HEK293 (cell line): ENCODE results near the gene GPBP1.

Source experiments
- KLF8 ChIP-seq: fragments of 450-650 bp; formaldehyde crosslinking; IDR thresholded peaks from 2 replicates; pipeline ENCODE4 v1.5.1; 2016; ENCODE audit warnings: missing biosample characterization, missing genetic modification characterization
- SCRT2 ChIP-seq: fragments of 450-650 bp; formaldehyde crosslinking; IDR thresholded peaks from 2 replicates; pipeline ENCODE4 v1.5.1; 2016; ENCODE audit warnings: missing biosample characterization, missing genetic modification characterization
- SP3 ChIP-seq: fragments of 450-650 bp; formaldehyde crosslinking; IDR thresholded peaks from 2 replicates; pipeline ENCODE4 v1.5.1; 2016; ENCODE audit warnings: missing biosample characterization, missing genetic modification characterization
- WT1 ChIP-seq: fragments of 450-650 bp; formaldehyde crosslinking; IDR thresholded peaks from 2 replicates; pipeline ENCODE4 v1.5.1; 2016; ENCODE audit warnings: missing biosample characterization, missing genetic modification characterization
- ZBTB20 ChIP-seq: fragments of 450-650 bp; formaldehyde crosslinking; IDR thresholded peaks from 2 replicates; pipeline ENCODE4 v1.5.1; 2016; ENCODE audit warnings: missing biosample characterization, missing genetic modification characterization
- ZBTB48 ChIP-seq: fragments of 450-650 bp; formaldehyde crosslinking; IDR thresholded peaks from 2 replicates; pipeline ENCODE4 v1.5.1; 2016; ENCODE audit warnings: missing biosample characterization, missing genetic modification characterization
- ZNF157 ChIP-seq: fragments of 450-650 bp; formaldehyde crosslinking; IDR thresholded peaks from 2 replicates; pipeline ENCODE4 v1.5.1; 2016; ENCODE audit warnings: missing biosample characterization, missing genetic modification characterization
- ZNF184 ChIP-seq: fragments of 450-650 bp; IDR thresholded peaks from 2 replicates; pipeline ENCODE4 v1.5.1; 2018; ENCODE audit warnings: missing biosample characterization, mild to moderate bottlenecking, missing genetic modification characterization
- ZNF311 ChIP-seq: fragments of 450-650 bp; formaldehyde crosslinking; IDR thresholded peaks from 2 replicates; pipeline ENCODE4 v1.5.1; 2017; ENCODE audit warnings: missing biosample characterization, missing genetic modification characterization, borderline replicate concordance
- ZNF324 ChIP-seq: fragments of 450-650 bp; formaldehyde crosslinking; IDR thresholded peaks from 2 replicates; pipeline ENCODE4 v1.5.1; 2016; ENCODE audit warnings: missing biosample characterization, missing genetic modification characterization
- ZNF366 ChIP-seq: fragments of 450-650 bp; formaldehyde crosslinking; conservative IDR thresholded peaks from 2 replicates; pipeline ENCODE4 v1.5.1; 2016; ENCODE audit warnings: missing biosample characterization, missing genetic modification characterization
- ZNF529 ChIP-seq: fragments of 450-650 bp; formaldehyde crosslinking; IDR thresholded peaks from 2 replicates; pipeline ENCODE4 v1.5.1; 2017; ENCODE audit warnings: missing genetic modification characterization, missing biosample characterization; ENCODE audit not compliant: insufficient replicate concordance
- ZNF548 ChIP-seq: fragments of 450-650 bp; formaldehyde crosslinking; IDR thresholded peaks from 2 replicates; pipeline ENCODE4 v1.5.1; 2016; ENCODE audit warnings: missing biosample characterization, missing genetic modification characterization
- ZNF558 ChIP-seq: fragments of 450-650 bp; formaldehyde crosslinking; IDR thresholded peaks from 2 replicates; pipeline ENCODE4 v1.5.1; 2016; ENCODE audit warnings: missing biosample characterization, missing genetic modification characterization
- ZNF561 ChIP-seq: fragments of 450-650 bp; IDR thresholded peaks from 2 replicates; pipeline ENCODE4 v1.5.1; 2018; ENCODE audit warnings: missing biosample characterization, missing genetic modification characterization, borderline replicate concordance
- ZNF629 ChIP-seq: fragments of 450-650 bp; formaldehyde crosslinking; IDR thresholded peaks from 2 replicates; pipeline ENCODE4 v1.5.1; 2017; ENCODE audit warnings: missing biosample characterization, missing genetic modification characterization
- ZNF768 ChIP-seq: fragments of 450-650 bp; formaldehyde crosslinking; IDR thresholded peaks from 2 replicates; pipeline ENCODE4 v1.5.1; 2018; ENCODE audit warnings: missing biosample characterization, mild to moderate bottlenecking, missing genetic modification characterization
- ZSCAN23 ChIP-seq: fragments of 450-650 bp; formaldehyde crosslinking; IDR thresholded peaks from 2 replicates; pipeline ENCODE4 v1.5.1; 2016; ENCODE audit warnings: missing biosample characterization, missing genetic modification characterization
- ZSCAN30 ChIP-seq: fragments of 450-650 bp; IDR thresholded peaks from 2 replicates; pipeline ENCODE4 v1.5.1; 2018; ENCODE audit warnings: missing biosample characterization, mild to moderate bottlenecking, missing genetic modification characterization, moderate library complexity
- ZXDB ChIP-seq: fragments of 450-650 bp; formaldehyde crosslinking; IDR thresholded peaks from 2 replicates; pipeline ENCODE4 v1.5.1; 2016; ENCODE audit warnings: missing biosample characterization, missing genetic modification characterization
- TF ChIP-seq, protein P1 (sequence below): fragments of 450-650 bp; formaldehyde crosslinking; IDR thresholded peaks from 2 replicates; pipeline ENCODE4 v1.5.1; 2016; ENCODE audit warnings: missing biosample characterization, missing genetic modification characterization
- TF ChIP-seq, protein P2 (sequence below): fragments of 450-650 bp; formaldehyde crosslinking; IDR thresholded peaks from 2 replicates; pipeline ENCODE4 v1.5.1; 2016; ENCODE audit warnings: missing biosample characterization, missing genetic modification characterization
- TF ChIP-seq, protein P3 (sequence below): fragments of 450-650 bp; formaldehyde crosslinking; IDR thresholded peaks from 2 replicates; pipeline ENCODE4 v1.5.1; 2016; ENCODE audit warnings: missing biosample characterization, missing genetic modification characterization
- TF ChIP-seq, protein P4 (sequence below): fragments of 450-650 bp; formaldehyde crosslinking; IDR thresholded peaks from 2 replicates; pipeline ENCODE4 v1.5.1; 2016; ENCODE audit warnings: missing biosample characterization, missing genetic modification characterization, borderline replicate concordance
- TF ChIP-seq, protein P5 (sequence below): fragments of 450-650 bp; formaldehyde crosslinking; IDR thresholded peaks from 2 replicates; pipeline ENCODE4 v1.5.1; 2016; ENCODE audit warnings: missing biosample characterization, missing genetic modification characterization
- TF ChIP-seq, protein P6 (sequence below): fragments of 450-650 bp; formaldehyde crosslinking; IDR thresholded peaks from 2 replicates; pipeline ENCODE4 v1.5.1; 2017; ENCODE audit warnings: missing biosample characterization, missing genetic modification characterization

GPBP1 gene

DNA sequence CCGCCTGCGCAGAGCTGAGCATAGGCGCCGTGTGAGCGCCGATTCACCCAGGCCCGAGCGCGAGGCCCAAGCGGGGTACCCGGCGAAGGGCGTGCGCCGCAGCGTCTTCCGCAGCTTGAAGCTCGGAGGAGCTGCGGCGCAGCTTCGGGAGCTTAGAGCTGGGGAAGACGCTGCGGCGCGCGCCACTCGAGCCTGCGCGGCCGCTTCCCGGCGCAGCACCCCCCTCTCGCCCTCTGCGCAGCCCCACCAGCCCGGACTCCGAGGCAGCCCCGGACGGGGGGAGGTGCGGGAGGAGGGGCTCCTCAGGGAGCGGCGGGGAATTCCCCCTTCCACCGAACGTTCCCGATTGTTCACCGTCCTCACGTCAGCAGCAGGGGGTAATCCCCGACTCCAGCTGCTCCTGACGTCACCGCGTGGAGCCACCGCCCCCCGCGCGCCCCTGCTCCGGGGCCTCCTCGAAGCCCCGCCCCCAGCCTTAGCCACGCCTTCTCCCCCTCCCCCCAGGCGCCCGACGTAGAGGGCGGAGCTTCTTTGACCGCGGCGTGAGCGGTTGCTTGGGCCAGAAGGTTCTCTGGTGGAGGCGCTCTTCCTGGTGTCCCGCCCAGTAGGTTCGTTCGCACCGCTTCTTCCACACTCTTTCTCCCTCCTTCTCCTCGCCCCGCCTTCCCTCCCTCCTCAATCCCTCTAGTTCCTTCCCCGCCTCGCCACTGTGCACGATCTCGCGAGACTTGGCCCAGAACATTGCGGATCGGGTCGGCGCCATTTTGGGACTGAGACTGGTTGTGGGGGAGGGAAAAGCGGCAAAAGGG lies at the start of gene GPBP1 (continued):
- TF ChIP-seq, protein P1, sequence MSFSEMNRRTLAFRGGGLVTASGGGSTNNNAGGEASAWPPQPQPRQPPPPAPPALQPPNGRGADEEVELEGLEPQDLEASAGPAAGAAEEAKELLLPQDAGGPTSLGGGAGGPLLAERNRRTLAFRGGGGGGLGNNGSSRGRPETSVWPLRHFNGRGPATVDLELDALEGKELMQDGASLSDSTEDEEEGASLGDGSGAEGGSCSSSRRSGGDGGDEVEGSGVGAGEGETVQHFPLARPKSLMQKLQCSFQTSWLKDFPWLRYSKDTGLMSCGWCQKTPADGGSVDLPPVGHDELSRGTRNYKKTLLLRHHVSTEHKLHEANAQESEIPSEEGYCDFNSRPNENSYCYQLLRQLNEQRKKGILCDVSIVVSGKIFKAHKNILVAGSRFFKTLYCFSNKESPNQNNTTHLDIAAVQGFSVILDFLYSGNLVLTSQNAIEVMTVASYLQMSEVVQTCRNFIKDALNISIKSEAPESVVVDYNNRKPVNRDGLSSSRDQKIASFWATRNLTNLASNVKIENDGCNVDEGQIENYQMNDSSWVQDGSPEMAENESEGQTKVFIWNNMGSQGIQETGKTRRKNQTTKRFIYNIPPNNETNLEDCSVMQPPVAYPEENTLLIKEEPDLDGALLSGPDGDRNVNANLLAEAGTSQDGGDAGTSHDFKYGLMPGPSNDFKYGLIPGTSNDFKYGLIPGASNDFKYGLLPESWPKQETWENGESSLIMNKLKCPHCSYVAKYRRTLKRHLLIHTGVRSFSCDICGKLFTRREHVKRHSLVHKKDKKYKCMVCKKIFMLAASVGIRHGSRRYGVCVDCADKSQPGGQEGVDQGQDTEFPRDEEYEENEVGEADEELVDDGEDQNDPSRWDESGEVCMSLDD (tag by site-specific recombination): peak; percentile 95
- TF ChIP-seq SP3 (tag by site-specific recombination): peak; percentile 96
- peak; percentile 58; the same call in 1 of the 2 replicates for TF ChIP-seq WT1 (tag by site-specific recombination)
- peak; percentile 4 for TF ChIP-seq ZNF561 (tag by site-specific recombination)
- TF ChIP-seq ZNF558 (tag by site-specific recombination): 0 out of 2 replicates have a peak, but pooled peaks have one; percentile 9
- no peak for TF ChIP-seq ZNF311 (tag by site-specific recombination)
- no peak for TF ChIP-seq SCRT2 (tag by site-specific recombination)
- TF ChIP-seq ZSCAN23: peak; percentile 71; the same call in 1 of the 2 replicates
- peak; percentile 66; the same call in 1 of the 2 replicates for TF ChIP-seq ZBTB48
- no peak for TF ChIP-seq ZNF548 (tag by site-specific recombination)
- no peak for TF ChIP-seq ZNF768
- TF ChIP-seq ZXDB: peak; percentile 100
- TF ChIP-seq, protein P2, sequence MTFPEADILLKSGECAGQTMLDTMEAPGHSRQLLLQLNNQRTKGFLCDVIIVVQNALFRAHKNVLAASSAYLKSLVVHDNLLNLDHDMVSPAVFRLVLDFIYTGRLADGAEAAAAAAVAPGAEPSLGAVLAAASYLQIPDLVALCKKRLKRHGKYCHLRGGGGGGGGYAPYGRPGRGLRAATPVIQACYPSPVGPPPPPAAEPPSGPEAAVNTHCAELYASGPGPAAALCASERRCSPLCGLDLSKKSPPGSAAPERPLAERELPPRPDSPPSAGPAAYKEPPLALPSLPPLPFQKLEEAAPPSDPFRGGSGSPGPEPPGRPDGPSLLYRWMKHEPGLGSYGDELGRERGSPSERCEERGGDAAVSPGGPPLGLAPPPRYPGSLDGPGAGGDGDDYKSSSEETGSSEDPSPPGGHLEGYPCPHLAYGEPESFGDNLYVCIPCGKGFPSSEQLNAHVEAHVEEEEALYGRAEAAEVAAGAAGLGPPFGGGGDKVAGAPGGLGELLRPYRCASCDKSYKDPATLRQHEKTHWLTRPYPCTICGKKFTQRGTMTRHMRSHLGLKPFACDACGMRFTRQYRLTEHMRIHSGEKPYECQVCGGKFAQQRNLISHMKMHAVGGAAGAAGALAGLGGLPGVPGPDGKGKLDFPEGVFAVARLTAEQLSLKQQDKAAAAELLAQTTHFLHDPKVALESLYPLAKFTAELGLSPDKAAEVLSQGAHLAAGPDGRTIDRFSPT (tag by site-specific recombination): peak; percentile 80
- 0 out of 2 replicates have a peak, but pooled peaks have one; percentile 45 for TF ChIP-seq ZNF184
- TF ChIP-seq, protein P3, sequence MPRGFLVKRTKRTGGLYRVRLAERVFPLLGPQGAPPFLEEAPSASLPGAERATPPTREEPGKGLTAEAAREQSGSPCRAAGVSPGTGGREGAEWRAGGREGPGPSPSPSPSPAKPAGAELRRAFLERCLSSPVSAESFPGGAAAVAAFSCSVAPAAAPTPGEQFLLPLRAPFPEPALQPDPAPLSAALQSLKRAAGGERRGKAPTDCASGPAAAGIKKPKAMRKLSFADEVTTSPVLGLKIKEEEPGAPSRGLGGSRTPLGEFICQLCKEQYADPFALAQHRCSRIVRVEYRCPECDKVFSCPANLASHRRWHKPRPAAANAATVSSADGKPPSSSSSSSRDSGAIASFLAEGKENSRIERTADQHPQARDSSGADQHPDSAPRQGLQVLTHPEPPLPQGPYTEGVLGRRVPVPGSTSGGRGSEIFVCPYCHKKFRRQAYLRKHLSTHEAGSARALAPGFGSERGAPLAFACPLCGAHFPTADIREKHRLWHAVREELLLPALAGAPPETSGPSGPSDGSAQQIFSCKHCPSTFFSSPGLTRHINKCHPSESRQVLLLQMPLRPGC (tag by site-specific recombination): peak; percentile 63
- peak; percentile 69; the same call in 1 of the 2 replicates for TF ChIP-seq ZNF324 (tag by site-specific recombination)
- TF ChIP-seq ZSCAN30: 0 out of 2 replicates have a peak, but pooled peaks have one; percentile 51
- no peak for TF ChIP-seq ZNF157 (tag by site-specific recombination)
- peak; percentile 100 for TF ChIP-seq ZNF366 (tag by site-specific recombination)
- TF ChIP-seq ZNF629 (tag by site-specific recombination): peak; percentile 98
- TF ChIP-seq ZNF529 (tag by site-specific recombination): no peak
- TF ChIP-seq KLF8 (tag by site-specific recombination): peak; percentile 89
- TF ChIP-seq, protein P4, sequence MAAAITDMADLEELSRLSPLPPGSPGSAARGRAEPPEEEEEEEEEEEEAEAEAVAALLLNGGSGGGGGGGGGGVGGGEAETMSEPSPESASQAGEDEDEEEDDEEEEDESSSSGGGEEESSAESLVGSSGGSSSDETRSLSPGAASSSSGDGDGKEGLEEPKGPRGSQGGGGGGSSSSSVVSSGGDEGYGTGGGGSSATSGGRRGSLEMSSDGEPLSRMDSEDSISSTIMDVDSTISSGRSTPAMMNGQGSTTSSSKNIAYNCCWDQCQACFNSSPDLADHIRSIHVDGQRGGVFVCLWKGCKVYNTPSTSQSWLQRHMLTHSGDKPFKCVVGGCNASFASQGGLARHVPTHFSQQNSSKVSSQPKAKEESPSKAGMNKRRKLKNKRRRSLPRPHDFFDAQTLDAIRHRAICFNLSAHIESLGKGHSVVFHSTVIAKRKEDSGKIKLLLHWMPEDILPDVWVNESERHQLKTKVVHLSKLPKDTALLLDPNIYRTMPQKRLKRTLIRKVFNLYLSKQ (tag by site-specific recombination): no peak
- TF ChIP-seq, protein P5, sequence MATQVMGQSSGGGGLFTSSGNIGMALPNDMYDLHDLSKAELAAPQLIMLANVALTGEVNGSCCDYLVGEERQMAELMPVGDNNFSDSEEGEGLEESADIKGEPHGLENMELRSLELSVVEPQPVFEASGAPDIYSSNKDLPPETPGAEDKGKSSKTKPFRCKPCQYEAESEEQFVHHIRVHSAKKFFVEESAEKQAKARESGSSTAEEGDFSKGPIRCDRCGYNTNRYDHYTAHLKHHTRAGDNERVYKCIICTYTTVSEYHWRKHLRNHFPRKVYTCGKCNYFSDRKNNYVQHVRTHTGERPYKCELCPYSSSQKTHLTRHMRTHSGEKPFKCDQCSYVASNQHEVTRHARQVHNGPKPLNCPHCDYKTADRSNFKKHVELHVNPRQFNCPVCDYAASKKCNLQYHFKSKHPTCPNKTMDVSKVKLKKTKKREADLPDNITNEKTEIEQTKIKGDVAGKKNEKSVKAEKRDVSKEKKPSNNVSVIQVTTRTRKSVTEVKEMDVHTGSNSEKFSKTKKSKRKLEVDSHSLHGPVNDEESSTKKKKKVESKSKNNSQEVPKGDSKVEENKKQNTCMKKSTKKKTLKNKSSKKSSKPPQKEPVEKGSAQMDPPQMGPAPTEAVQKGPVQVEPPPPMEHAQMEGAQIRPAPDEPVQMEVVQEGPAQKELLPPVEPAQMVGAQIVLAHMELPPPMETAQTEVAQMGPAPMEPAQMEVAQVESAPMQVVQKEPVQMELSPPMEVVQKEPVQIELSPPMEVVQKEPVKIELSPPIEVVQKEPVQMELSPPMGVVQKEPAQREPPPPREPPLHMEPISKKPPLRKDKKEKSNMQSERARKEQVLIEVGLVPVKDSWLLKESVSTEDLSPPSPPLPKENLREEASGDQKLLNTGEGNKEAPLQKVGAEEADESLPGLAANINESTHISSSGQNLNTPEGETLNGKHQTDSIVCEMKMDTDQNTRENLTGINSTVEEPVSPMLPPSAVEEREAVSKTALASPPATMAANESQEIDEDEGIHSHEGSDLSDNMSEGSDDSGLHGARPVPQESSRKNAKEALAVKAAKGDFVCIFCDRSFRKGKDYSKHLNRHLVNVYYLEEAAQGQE (tag by site-specific recombination): peak; percentile 27; the same call in 1 of the 2 replicates
- peak; percentile 92 for TF ChIP-seq ZBTB20 (tag by site-specific recombination)
- TF ChIP-seq, protein P6, sequence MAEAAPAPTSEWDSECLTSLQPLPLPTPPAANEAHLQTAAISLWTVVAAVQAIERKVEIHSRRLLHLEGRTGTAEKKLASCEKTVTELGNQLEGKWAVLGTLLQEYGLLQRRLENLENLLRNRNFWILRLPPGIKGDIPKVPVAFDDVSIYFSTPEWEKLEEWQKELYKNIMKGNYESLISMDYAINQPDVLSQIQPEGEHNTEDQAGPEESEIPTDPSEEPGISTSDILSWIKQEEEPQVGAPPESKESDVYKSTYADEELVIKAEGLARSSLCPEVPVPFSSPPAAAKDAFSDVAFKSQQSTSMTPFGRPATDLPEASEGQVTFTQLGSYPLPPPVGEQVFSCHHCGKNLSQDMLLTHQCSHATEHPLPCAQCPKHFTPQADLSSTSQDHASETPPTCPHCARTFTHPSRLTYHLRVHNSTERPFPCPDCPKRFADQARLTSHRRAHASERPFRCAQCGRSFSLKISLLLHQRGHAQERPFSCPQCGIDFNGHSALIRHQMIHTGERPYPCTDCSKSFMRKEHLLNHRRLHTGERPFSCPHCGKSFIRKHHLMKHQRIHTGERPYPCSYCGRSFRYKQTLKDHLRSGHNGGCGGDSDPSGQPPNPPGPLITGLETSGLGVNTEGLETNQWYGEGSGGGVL (tag by site-specific recombination): peak; percentile 97
